Smooth muscle cell (in vitro differentiated cells): ENCODE results near the gene TERF2IP. TPM values are rescaled to one million over a fixed set of nuclear protein-coding genes. Genes with fewer than 3 reads are reported as not detected.
A peak's percentile ranks its signal among the peaks of the same experiment; 100 is the strongest.

Experiments used
- DNase-seq: peaks from one replicate; lab custom pipeline; 2025; ENCODE audit not compliant: unreplicated experiment; lab: John Stamatoyannopoulos, UW
- H2AFZ ChIP-seq: fragments of 200-600 bp; sonication (generic); 2 replicates; pipeline ENCODE4 v1.6.0; 2016; ENCODE audit warnings: antibody characterized with exemption, low read depth, mild to moderate bottlenecking
- H3F3A ChIP-seq: fragments of 200-600 bp; sonication (generic); 2 replicates; pipeline ENCODE4 v1.6.0; 2017; ENCODE audit warnings: antibody characterized with exemption, low read depth
- H3K27ac ChIP-seq: fragments of 200-600 bp; sonication (generic); 2 replicates; pipeline ENCODE4 v1.5.1; 2016; ENCODE audit warnings: low read depth, mild to moderate bottlenecking
- H3K27me3 ChIP-seq: fragments of 200-600 bp; sonication (generic); 2 replicates; pipeline ENCODE4 v1.6.1; 2016; ENCODE audit warnings: low read depth, mild to moderate bottlenecking
- H3K36me3 ChIP-seq: fragments of 200-600 bp; sonication (generic); 2 replicates; pipeline ENCODE4 v1.5.1; 2016; ENCODE audit warnings: low read depth
- H3K4me1 ChIP-seq: fragments of 200-600 bp; sonication (generic); 2 replicates; pipeline ENCODE4 v1.5.1; 2016; ENCODE audit warnings: low read depth
- H3K4me2 ChIP-seq: fragments of 200-600 bp; sonication (generic); 2 replicates; pipeline ENCODE4 v1.6.0; 2016; ENCODE audit warnings: mild to moderate bottlenecking
- H3K4me3 ChIP-seq: fragments of 200-600 bp; sonication (generic); 2 replicates; pipeline ENCODE4 v1.5.1; 2016; ENCODE audit warnings: mild to moderate bottlenecking
- H3K79me2 ChIP-seq: fragments of 200-600 bp; sonication (generic); 2 replicates; pipeline ENCODE4 v1.6.0; 2016; ENCODE audit warnings: low read depth, mild to moderate bottlenecking
- H3K9ac ChIP-seq: fragments of 200-600 bp; sonication (generic); 2 replicates; pipeline ENCODE4 v1.6.0; 2016; ENCODE audit warnings: low read depth
- H3K9me3 ChIP-seq: fragments of 200-600 bp; sonication (generic); replicated peaks from 2 replicates; pipeline ENCODE4 v1.5.1; 2016; ENCODE audit warnings: low read depth
- H4K20me1 ChIP-seq: fragments of 200-600 bp; sonication (generic); 2 replicates; pipeline ENCODE4 v1.6.0; 2016; ENCODE audit warnings: low read depth
- WGBS: methylation state at CpG from one replicate; pipeline ENCODE4 v1.1.7; 2016; ENCODE audit warnings: low lambda C conversion rate; 5-methylcytosine and 5-hydroxymethylcytosine counted together
- polyA plus RNA-seq: library from polyadenylated mRNA; unstranded; fragments of >200 nt; fragmentation: Nextera tagmentation; extraction: Ambion mirVana; gene quantifications from 2 replicates; pipeline ENCODE4 v1.2.1, GENCODE V29; 2016
- small RNA-seq: library from RNA; depleted of rRNA; stranded (forward); fragments of <200 nt; gene quantifications from one replicate; pipeline ENCODE3, GENCODE V24; 2014
- total RNA-seq: library from RNA; depleted of rRNA; stranded (reverse); fragments of >200 nt; gene quantifications from 2 replicates; pipeline ENCODE4 v1.2.3, GENCODE V29; 2014
- TF ChIP-seq, protein P1 (sequence below): fragments of 200-600 bp; sonication (generic); IDR thresholded peaks from 2 replicates; pipeline ENCODE4 v1.5.1; 2017; ENCODE audit warnings: borderline replicate concordance, mild to moderate bottlenecking, antibody characterized with exemption; ENCODE audit not compliant: insufficient read depth, poor library complexity, severe bottlenecking

The TERF2IP gene
- total and polyA plus RNA-seq, 2 experiments from 2014 or later = 51.0 to 83.0 TPM

DNA sequence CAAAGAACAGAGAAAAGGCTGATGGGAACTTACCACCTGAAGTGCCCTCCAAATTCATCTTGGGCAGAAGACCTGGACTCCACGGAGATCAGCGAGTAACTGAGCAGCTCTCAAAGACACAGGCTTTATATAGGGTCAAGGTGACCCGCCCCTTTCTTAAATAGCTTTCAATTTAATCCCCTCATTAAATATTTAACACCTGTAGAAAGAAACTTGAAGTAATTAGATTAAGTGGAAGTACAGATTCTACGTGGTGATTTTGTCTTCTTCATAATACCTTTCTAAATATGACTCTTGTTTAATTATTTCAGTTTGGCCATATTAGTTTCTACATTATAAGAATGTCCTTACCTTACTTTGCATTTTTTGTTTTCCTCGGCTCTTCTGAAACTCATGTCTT is 53.8 kb downstream of the TERF2IP start, which contains the start of gene DUXB:
TSS of gene DUXB (minus strand) at position 101 of the 400 bp plus-strand sequence. CDS start at position 58, 43 bp downstream.
- no peak within 1 kb of the TSS for H2AFZ ChIP-seq
- no peak within 1 kb of the TSS for H3K9ac ChIP-seq
- H3K79me2 ChIP-seq = no peaks in the 10 kb centered on the region
- DNase-seq = no peak
- peak within 1 kb of the TSS; percentile 51 for H3K4me2 ChIP-seq
- no peak within 1 kb of the TSS for H3K27ac ChIP-seq
- TF ChIP-seq, protein P1, sequence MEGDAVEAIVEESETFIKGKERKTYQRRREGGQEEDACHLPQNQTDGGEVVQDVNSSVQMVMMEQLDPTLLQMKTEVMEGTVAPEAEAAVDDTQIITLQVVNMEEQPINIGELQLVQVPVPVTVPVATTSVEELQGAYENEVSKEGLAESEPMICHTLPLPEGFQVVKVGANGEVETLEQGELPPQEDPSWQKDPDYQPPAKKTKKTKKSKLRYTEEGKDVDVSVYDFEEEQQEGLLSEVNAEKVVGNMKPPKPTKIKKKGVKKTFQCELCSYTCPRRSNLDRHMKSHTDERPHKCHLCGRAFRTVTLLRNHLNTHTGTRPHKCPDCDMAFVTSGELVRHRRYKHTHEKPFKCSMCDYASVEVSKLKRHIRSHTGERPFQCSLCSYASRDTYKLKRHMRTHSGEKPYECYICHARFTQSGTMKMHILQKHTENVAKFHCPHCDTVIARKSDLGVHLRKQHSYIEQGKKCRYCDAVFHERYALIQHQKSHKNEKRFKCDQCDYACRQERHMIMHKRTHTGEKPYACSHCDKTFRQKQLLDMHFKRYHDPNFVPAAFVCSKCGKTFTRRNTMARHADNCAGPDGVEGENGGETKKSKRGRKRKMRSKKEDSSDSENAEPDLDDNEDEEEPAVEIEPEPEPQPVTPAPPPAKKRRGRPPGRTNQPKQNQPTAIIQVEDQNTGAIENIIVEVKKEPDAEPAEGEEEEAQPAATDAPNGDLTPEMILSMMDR = no peak
- H4K20me1 ChIP-seq = no peaks in the 10 kb centered on the region
- 81% methylated on average over 5 of the region's 5 CpGs for WGBS
- no peaks in the 10 kb centered on the region for H3K36me3 ChIP-seq
- no peak within 1 kb of the TSS for H3K4me3 ChIP-seq
- H3F3A ChIP-seq = no peaks in the 10 kb centered on the region
- no peaks in the 10 kb centered on the region for H3K9me3 ChIP-seq
- H3K4me1 ChIP-seq = peaks cover 14% of the 10 kb centered on the region
- H3K27me3 ChIP-seq = no peaks in the 10 kb centered on the region

- TF ChIP-seq, protein P1 = no peak
- 49% methylated on average over 2 of the region's 2 CpGs for WGBS
- Histone ChIP-seq H3K27me3 (no peaks in the 10 kb centered on the region), H3F3A (no peaks in the 10 kb centered on the region), H3K9ac (no peak overlapping the region), H3K9me3 (no peaks in the 10 kb centered on the region), H3K4me1 (peaks cover 14% of the 10 kb centered on the region), H4K20me1 (no peaks in the 10 kb centered on the region), H3K27ac (no peak overlapping the region), H3K4me2 (peak overlapping the region; percentile 51), H3K4me3 (no peak overlapping the region), H2AFZ (no peak overlapping the region), H3K36me3 (no peaks in the 10 kb centered on the region), H3K79me2 (no peaks in the 10 kb centered on the region)
- DNase-seq = no peak
Observed at GRCh38 chr16:75702242-75702641, 54.7 kb downstream of the TERF2IP start.

GRCh38 chr16:75703306-75703705 is 55.7 kb downstream of the TERF2IP start:
- Histone ChIP-seq H3K27ac (no peak overlapping the region), H3K27me3 (no peaks in the 10 kb centered on the region), H3K9me3 (no peaks in the 10 kb centered on the region), H4K20me1 (no peaks in the 10 kb centered on the region), H3K36me3 (no peaks in the 10 kb centered on the region), H3F3A (no peaks in the 10 kb centered on the region), H3K4me1 (peaks cover 14% of the 10 kb centered on the region), H3K9ac (no peak overlapping the region), H3K79me2 (no peaks in the 10 kb centered on the region), H3K4me2 (peak overlapping the region; percentile 59), H3K4me3 (no peak overlapping the region), H2AFZ (no peak overlapping the region)
- TF ChIP-seq, protein P1 = no peak
- no peak for DNase-seq
- 46% methylated on average over 4 of the region's 4 CpGs for WGBS

Small RNAs within 50 kb of the gene (small RNA-seq; reads per million reads assigned to genes)
- not detected for gene RN7SL520P

Other genes starting within 250 kb of the TERF2IP start
- 59.0 and 87.3 TPM in 2 replicates for gene CFDP1, start 214.3 kb upstream of the TERF2IP start, total RNA-seq
- gene CFDP1, start 214.3 kb upstream of the TERF2IP start, polyA plus RNA-seq = 81.5 and 91.0 TPM in 2 replicates
- 12.9 and 25.4 TPM in 2 replicates for gene TMEM170A, start 183.1 kb upstream of the TERF2IP start, total RNA-seq
- 10.0 and 17.9 TPM in 2 replicates for gene TMEM170A, start 183.1 kb upstream of the TERF2IP start, polyA plus RNA-seq
- 2.0 and 8.3 TPM in 2 replicates for gene CHST6, start 152.3 kb upstream of the TERF2IP start, total RNA-seq
- gene CHST6, start 152.3 kb upstream of the TERF2IP start, polyA plus RNA-seq = 1.6 and 2.6 TPM in 2 replicates
- gene CHST5, start 111.7 kb upstream of the TERF2IP start, total RNA-seq = not detected in 2 replicates
- gene CHST5, start 111.7 kb upstream of the TERF2IP start, polyA plus RNA-seq = 0.35 TPM in 1 of 2 replicates, not detected in the other
- 11.8 and 20.9 TPM in 2 replicates for gene TMEM231, start 91.5 kb upstream of the TERF2IP start, total RNA-seq
- gene TMEM231, start 91.5 kb upstream of the TERF2IP start, polyA plus RNA-seq = 13.4 and 17.0 TPM in 2 replicates
- 89.9 and 90.6 TPM in 2 replicates for gene GABARAPL2, start 81.4 kb upstream of the TERF2IP start, total RNA-seq
- 172 and 189 TPM in 2 replicates for gene GABARAPL2, start 81.4 kb upstream of the TERF2IP start, polyA plus RNA-seq
- 27.8 and 35.9 TPM in 2 replicates for gene ADAT1, start 24.5 kb upstream of the TERF2IP start, total RNA-seq
- gene ADAT1, start 24.5 kb upstream of the TERF2IP start, polyA plus RNA-seq = 13.4 and 19.5 TPM in 2 replicates
- 98.8 and 108 TPM in 2 replicates for gene KARS1, start 108 bp upstream of the TERF2IP start, total RNA-seq
- 101 and 109 TPM in 2 replicates for gene KARS1, start 108 bp upstream of the TERF2IP start, polyA plus RNA-seq
- not detected in 2 replicates for gene CPHXL2, start 29.2 kb downstream of the TERF2IP start, total RNA-seq
- not detected in 2 replicates for gene CPHXL2, start 29.2 kb downstream of the TERF2IP start, polyA plus RNA-seq
- not detected in 2 replicates for gene DUXB, start 53.7 kb downstream of the TERF2IP start, total RNA-seq
- not detected in 2 replicates for gene DUXB, start 53.7 kb downstream of the TERF2IP start, polyA plus RNA-seq
- gene CPHXL, start 78.7 kb downstream of the TERF2IP start, total RNA-seq = not detected in 2 replicates
- gene CPHXL, start 78.7 kb downstream of the TERF2IP start, polyA plus RNA-seq = not detected in 2 replicates